ENCODE results near the gene MLYCD. TPM values are rescaled to one million over a fixed set of nuclear protein-coding genes. Genes with fewer than 3 reads are reported as not detected.

The MLYCD gene
- total and polyA plus RNA-seq, 10 of the 15 experiments (the other 5 are each of a cell fraction or from before 2014, with no cell fraction given): 0.21 to 3.7 (median 1.7) TPM

DNA sequence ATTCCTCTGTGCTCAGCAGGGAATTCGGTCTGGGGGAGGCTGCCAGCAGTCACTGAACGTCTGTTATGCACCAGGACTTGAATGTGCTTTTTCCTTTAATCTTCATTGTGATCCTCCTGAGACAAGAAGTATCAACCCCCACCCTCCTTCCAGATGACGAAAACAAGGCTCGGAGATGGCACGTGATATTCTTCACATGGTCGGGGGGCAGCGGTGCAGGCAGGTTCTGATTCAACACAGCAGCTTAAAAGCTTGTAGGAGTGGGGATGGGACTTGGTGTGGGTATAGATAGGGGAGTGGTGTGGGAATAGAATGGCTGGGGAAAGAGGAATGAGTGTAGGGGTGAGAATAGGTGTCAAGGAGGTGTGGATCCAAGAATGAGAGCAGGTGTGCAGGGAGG is 75.6 kb downstream of the MLYCD start:
- 18% methylated on average over 7 of the region's 7 CpGs for WGBS (ENCODE audit: insufficient coverage, insufficient replicate concordance, low lambda C conversion rate, missing lambda C conversion rate)
- no TSS peak for BruUV-seq (replicated peaks)
- POLR2A ChIA-PET: no interaction called here

More for the DNA sequence above, 75.6 kb downstream of the MLYCD start:
- no peak overlapping the region for H3K4me2 ChIP-seq (ENCODE audit: control insufficient read depth, insufficient read depth)
- ChIA-PET RAD21 (ENCODE audit: unreplicated experiment) (no interaction called here), CTCF (no interaction called here), SMC1A (ENCODE audit: uncharacterized antibody, unreplicated experiment) (no interaction called here)
- ATAC-seq: no peak
- H3K4me1 ChIP-seq (ENCODE audit: control insufficient read depth, insufficient read depth, low read length): no peaks in the 10 kb centered on the region
- no peaks in the 10 kb centered on the region for H3K27me3 ChIP-seq (replicated peaks in 1 of 2; ENCODE audit: control insufficient read depth in 2 of 2, insufficient read depth in 2 of 2, low read length in 1 of 2)
- no peak overlapping the region for H3K4me3 ChIP-seq
- no peaks in the 10 kb centered on the region for H4K20me1 ChIP-seq (ENCODE audit: control insufficient read depth, insufficient read depth)
- in situ Hi-C loops (cut with MboI): no loop called here
- TF ChIP-seq JUNB (IDR thresholded peaks at IDR 0.05) (no peak), NFIC (IDR thresholded peaks at IDR 0.05; ENCODE audit: low read depth, low read length) (no peak), PAX5 (IDR thresholded peaks at IDR 0.05; ENCODE audit: borderline replicate concordance, low read depth, low read length) (no peak), LARP7 (IDR thresholded peaks at IDR 0.05) (no peak), RUNX3 (IDR thresholded peaks at IDR 0.05; ENCODE audit: low read length) (no peak), WRNIP1 (IDR thresholded peaks at IDR 0.05; ENCODE audit: borderline replicate concordance, low read depth, low read length) (no peak), ATF7 (IDR thresholded peaks at IDR 0.05; ENCODE audit: low read depth) (no peak), MEF2A (IDR thresholded peaks at IDR 0.05; ENCODE audit: insufficient read depth, low read depth, low read length) (no peak), ZNF207 (IDR thresholded peaks at IDR 0.05; ENCODE audit: borderline replicate concordance) (no peak)
- TF ChIP-seq, protein P1, sequence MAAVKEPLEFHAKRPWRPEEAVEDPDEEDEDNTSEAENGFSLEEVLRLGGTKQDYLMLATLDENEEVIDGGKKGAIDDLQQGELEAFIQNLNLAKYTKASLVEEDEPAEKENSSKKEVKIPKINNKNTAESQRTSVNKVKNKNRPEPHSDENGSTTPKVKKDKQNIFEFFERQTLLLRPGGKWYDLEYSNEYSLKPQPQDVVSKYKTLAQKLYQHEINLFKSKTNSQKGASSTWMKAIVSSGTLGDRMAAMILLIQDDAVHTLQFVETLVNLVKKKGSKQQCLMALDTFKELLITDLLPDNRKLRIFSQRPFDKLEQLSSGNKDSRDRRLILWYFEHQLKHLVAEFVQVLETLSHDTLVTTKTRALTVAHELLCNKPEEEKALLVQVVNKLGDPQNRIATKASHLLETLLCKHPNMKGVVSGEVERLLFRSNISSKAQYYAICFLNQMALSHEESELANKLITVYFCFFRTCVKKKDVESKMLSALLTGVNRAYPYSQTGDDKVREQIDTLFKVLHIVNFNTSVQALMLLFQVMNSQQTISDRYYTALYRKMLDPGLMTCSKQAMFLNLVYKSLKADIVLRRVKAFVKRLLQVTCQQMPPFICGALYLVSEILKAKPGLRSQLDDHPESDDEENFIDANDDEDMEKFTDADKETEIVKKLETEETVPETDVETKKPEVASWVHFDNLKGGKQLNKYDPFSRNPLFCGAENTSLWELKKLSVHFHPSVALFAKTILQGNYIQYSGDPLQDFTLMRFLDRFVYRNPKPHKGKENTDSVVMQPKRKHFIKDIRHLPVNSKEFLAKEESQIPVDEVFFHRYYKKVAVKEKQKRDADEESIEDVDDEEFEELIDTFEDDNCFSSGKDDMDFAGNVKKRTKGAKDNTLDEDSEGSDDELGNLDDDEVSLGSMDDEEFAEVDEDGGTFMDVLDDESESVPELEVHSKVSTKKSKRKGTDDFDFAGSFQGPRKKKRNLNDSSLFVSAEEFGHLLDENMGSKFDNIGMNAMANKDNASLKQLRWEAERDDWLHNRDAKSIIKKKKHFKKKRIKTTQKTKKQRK (IDR thresholded peaks at IDR 0.05; ENCODE audit: low read depth, low read length): no peak
- TF ChIP-seq, protein P2, sequence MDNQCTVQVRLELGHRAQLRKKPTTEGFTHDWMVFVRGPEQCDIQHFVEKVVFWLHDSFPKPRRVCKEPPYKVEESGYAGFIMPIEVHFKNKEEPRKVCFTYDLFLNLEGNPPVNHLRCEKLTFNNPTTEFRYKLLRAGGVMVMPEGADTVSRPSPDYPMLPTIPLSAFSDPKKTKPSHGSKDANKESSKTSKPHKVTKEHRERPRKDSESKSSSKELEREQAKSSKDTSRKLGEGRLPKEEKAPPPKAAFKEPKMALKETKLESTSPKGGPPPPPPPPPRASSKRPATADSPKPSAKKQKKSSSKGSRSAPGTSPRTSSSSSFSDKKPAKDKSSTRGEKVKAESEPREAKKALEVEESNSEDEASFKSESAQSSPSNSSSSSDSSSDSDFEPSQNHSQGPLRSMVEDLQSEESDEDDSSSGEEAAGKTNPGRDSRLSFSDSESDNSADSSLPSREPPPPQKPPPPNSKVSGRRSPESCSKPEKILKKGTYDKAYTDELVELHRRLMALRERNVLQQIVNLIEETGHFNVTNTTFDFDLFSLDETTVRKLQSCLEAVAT (IDR thresholded peaks at IDR 0.05): no peak
- H3K9me3 ChIP-seq (replicated peaks; ENCODE audit: control insufficient read depth, insufficient read depth, low read length): no peaks in the 10 kb centered on the region; the same call in 2 of the 3 replicates
- H3K79me2 ChIP-seq (ENCODE audit: control insufficient read depth, insufficient read depth, low read length): no peaks in the 10 kb centered on the region
- H2AFZ ChIP-seq (ENCODE audit: control insufficient read depth, low read depth, low read length): no peak overlapping the region
- H3K27ac ChIP-seq (ENCODE audit: control insufficient read depth, insufficient read depth): no peak overlapping the region
- intact Hi-C loops (cut with micrococcal nuclease; ENCODE audit: unreplicated experiment): no loop called here
- no peak for FAIRE-seq
- DNase-seq (ENCODE audit: low read depth, low spot score): no peak
- no peak overlapping the region for H3K9ac ChIP-seq (ENCODE audit: control insufficient read depth, insufficient read depth, low read length)
- no peaks in the 10 kb centered on the region for H3K36me3 ChIP-seq (ENCODE audit: control insufficient read depth in 2 of 2, insufficient read depth in 2 of 2, low read length in 1 of 2)

All from GM12878 (cell line).